AG20443 (cell line): ENCODE data around the gene NSD2.
A peak's percentile ranks its signal among the peaks of the same experiment; 100 is the strongest.
"Not testable (repeated sequence)": the region's sequence is repeated elsewhere in the genome, so short reads cannot be mapped to it uniquely, and the experiment has no call there.

Experiments
- DNase-seq: peaks from one replicate; pipeline ENCODE4 v3.0.0; 2012; ENCODE audit warnings: low spot score, mixed read lengths

The NSD2 gene

DNA sequence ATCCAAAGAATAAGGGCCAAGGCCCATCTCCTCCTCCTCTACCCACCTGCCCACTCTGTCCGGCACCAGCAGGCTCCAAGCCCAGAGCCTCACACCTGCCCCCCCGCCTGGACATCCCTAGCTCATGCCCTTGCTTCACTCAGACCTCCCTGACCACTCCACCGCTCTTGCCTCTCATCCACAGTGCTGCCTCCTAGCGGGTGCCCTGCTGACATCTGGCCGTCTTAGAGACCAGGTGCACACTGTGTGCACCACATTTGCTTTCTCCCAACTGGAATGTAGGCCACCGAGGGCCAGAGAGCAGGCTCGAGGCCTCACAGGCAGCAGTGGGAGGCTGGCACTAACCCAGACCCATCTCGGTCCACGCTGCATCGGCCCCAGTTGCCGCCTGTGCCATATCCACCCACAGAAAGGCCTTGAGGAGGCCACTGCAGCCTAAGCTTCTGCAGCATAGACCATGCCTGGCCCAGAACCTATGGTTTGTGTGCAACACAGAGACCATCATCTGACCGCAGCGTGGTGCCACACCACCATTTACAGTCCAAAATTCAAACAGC is 28.8 kb upstream of the NSD2 start:
- DNase-seq, result no peak

DNA sequence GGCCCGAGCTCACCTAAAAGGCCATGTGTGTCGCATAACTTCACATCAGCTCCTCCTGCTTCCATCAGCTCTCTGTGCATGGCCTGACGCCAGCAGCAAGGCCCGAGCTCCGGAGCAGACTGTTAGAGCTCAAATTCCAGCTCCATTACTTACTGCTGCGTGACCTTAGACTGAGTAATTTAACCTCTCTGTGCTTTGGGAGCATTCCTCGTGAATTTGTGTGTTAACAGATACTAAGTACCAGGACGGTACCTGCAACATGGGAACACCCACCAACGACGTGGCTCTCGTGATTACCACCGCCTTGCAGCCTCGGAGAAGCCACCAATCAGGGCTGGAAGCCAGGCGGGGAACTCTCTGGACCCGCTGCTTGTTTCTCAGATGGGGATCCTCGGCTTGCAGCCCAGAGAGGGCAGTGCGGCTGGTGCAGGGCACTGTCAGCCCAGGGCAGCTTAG is 28.2 kb upstream of the NSD2 start:
- DNase-seq, result peak; percentile 92

DNA sequence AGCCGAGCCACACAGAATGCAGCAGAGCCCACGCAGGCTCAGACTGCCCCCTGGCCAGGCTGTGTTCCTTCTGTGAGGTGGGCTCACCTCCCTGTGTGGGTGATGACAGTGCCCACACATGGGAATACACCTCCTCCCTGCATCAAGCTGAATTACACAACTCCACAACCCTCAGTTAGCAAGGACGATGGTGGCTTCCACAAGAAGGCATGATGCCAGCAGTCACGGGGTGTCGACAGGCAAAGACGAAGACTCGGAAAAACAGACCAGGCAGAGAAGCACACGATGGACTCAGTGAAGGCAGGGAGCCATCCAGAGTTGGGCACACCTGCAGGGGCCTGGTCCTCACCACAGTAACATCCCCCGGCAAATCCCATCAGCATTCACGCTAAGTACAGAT is 27.3 kb upstream of the NSD2 start:
- peak; percentile 39 for DNase-seq

DNA sequence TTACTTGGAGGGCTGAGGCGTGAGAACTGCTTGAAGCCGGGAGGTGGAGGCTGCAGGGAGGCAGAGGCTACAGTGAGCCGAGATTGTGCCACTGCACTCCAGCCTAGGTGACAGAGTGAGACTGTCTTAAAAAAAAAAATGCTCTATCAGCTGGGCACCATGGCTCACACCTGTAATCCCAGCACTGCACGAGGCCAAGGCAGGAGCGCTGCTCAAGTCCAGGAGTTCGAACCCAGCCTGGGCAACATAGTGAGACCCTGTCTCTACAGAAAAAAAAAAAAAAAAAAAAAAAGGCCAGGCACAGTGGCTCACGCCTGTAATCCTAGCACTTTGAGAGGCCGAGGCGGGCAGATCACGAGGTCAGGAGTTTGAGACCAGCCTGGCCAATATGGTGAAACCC is 26.6 kb upstream of the NSD2 start:
- DNase-seq, result not testable (repeated sequence)

GRCh38 chr4:1846580-1846979 is 24.6 kb upstream of the NSD2 start:
- no peak for DNase-seq

GRCh38 chr4:1850276-1850675 is 20.9 kb upstream of the NSD2 start:
- no peak for DNase-seq

GRCh38 chr4:1851160-1851559 is 20.0 kb upstream of the NSD2 start:
- DNase-seq, result no peak

- no peak for DNase-seq
These were observed 19.4 kb upstream of the NSD2 start for GRCh38 chr4:1851575-1852410.

GRCh38 chr4:1852904-1853623 is 18.1 kb upstream of the NSD2 start:
- DNase-seq, result no peak

- DNase-seq, result no peak
These were observed 16.4 kb upstream of the NSD2 start for GRCh38 chr4:1854752-1855151.

DNA sequence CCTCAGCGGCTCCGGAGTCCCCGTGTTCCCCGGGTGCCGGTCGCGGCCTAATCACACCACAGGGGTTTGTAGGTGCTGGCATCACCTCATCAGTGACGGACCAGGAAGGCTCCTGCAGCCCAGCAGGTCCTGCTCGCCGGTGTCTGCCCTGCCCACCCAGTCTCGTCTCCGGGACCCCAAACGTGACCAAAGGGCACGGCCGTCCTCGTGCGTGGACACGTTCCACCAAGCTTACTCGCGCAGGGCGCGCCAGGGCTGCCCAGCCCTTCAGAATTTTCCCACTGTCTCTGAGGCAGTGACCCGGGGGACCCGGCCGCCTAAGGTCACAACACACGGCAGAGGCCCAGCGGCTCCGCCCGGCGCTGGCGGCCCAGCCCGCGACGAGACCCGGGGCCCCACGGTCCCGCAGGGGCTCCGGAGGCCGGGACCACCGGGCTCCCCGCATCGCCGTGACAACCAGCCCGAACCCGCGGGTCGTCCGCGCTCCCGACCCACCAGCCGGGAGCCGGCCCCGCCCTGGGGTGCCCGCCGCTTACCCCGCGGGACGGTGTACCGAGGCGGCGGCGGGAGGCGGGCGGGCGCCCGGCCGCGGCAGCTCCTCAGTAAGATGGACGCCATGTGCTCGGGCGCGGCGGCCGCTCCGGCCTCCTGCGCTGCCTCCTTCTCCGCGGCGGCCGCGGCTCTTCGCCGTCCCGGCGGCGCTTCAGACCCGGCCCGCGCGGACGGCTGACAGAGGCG is 15.7 kb upstream of the NSD2 start:
- DNase-seq, result peak; percentile 34

DNA sequence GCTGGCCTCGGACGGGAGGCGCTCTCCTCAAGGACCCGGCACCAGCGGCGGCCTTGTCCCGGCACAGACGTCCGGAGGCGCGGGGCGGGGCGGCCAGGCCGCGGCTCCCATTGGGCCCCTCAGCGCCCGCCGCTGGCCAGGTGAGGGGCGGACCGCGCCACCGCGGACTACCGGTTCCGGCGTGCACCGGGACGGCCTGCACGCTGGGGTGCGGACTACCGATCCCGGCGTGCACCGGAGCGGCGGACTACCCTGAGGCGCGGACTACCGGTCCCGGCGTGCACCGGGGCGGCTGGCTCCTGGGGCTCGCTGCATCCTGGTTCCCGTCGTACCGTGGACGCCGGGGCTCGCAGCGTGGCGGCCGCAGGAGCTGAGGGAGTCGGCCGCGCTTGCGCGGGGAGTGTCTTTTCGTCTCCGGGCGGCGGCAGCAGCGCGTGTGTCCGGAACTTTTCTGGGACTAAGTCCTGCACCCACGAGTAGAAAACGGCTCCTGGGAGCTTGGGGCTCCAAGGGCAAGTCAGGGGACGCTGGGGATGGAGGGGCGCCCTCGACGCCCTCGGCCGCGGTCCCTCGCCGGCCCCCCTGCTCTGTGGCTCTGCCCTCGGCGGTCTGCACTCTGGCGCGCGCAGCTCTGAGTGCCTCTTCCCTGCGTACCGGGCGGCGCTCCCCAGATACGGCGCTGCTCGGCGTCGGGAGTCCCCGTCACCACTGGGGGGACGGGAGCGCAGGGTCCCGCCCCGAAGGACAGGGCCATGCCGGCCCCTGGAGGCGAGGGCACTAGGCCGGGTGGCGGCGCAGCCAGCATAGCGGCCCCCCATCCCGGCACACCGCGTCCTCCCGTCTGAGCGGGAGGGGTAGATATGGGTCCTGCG is 14.9 kb upstream of the NSD2 start, which contains the start of gene LETM1:
Gene LETM1, minus strand, starts transcription at position 86 of the 872 bp plus-strand sequence. CDS start 206 bp downstream, outside the sequence.
- DNase-seq, result peak; percentile 97

GRCh38 chr4:1856943-1857699 is 14.1 kb upstream of the NSD2 start:
- peak; percentile 69 for DNase-seq

- no peak for DNase-seq
These were observed 13.3 kb upstream of the NSD2 start for GRCh38 chr4:1857931-1858330.

DNA sequence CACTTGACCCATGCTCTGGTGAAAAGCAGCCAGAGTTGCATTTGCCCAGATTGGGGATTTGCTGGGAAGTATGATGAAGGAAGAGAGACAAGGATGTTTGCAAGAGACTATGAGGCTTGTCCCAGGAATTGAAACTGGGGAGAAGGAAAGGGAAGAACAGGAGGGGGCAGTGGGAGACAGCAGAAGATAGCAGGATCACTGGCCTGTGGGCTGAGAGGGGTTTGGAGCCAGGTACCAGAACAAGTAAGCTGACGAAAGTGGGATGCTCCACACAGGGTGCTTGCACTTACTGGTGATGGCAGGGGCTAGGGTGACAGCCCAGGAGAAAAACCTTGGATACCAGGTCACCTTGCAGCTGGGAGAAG is 11.8 kb upstream of the NSD2 start:
- no peak for DNase-seq

DNA sequence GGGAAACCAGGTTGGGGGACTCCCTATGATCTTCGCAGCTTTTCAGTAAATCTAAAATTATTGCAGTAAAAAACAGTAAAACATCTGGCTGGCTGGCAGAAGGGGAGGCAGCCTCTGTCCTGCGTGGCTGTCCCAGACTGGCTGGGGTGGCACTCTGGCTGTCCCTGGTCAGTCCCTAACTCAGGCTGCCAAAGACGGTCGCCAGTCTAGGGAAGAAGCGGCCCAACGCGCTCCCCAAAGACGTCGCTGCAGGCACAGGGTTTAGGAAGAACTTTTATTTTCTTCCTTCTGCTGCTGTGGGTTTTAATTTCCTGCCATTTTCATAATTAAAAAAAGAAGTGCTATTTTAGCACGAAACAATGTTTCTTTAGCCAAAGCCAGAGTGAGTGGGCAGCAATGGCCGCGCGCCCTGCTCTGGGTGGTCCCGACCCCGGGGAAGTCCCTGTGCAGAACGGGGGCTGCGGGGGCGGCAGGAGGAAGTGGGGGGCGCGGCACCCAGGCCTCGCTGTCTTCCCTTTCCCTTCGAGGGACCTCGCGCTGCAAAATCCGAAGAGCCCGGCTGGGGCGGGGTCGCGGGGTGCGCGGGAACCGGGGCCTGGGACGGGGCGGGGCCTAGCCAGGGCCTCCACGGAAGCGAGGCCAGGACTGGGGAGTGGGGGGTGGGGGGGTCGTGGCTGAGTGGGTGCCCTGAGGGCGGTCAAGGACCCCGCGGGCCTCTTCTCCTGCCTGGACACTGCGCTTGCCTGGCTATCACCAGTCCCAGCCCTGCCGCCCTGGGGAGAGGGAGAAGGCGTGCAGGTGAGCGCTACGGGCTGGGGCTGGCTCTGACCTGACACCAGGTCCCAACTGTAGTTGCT is 8.9 kb upstream of the NSD2 start:
- DNase-seq, result no peak

GRCh38 chr4:1862961-1863296 is 8.3 kb upstream of the NSD2 start:
- DNase-seq, result no peak

DNA sequence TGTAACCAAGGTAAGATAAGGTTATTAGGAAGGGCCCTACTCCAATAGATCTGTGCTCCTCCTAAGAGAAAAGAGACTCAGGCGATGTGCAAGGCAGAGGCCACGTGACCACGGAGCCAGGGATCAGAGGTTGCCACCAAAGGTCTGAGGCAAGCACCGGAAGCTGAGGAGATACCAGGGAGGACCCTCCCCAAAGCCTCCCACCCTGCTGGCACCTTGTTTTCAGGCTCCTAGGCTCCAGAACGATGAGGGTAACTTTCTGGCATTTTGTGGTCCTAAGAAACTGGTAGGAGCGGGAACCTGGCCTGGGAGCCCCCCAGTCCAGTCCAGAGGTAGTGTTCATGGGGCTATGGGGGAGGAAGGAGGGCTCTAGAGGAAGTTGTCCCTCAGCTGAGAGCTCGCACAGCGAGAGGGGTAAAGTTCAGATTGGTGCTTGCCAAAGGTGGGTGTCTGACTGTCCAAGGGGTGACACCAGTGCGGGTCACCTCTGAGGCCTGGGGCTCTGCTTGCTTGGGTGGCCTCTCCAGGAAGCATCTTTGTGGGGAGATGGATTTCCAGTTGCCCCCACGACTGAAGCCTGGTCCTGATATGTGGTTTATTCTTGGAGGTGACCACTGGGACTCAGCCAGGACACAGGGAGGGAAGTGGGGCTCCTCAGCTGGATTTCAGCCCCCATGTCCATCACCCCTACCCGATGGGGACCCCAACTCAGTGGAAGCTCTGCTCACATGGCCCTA is 7.7 kb upstream of the NSD2 start:
- DNase-seq, result no peak
